SKM-1 treated with dmso at 0.1 percent for 144 hours (cell line): ENCODE results near the gene PAQR6.
A peak's percentile ranks its signal among the peaks of the same experiment; 100 is the strongest.

Source experiments
- DNase-seq: peaks from one replicate; lab custom pipeline; 2025; ENCODE audit not compliant: unreplicated experiment; lab: John Stamatoyannopoulos, UW

The PAQR6 gene

DNA sequence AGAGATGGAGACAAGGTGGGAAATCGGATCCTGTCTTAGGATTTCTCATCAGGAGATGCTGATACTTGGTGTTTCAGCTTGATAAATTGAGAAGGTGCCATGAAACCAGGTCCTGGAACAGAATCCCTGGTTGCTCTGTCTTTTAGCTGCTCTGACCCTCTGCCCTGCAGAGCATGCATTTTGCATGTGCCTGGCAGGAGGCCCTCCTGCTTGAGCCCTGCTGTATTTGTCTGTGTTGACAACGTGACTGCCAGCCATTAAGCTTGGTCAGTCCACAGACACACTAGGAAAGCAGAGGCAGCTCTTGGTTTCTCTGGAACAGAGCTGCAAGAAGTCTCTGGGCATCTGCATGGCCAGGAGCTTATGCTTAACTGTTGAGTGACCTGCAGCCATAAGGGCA is 51.4 kb downstream of the PAQR6 start:
- no peak for DNase-seq

DNA sequence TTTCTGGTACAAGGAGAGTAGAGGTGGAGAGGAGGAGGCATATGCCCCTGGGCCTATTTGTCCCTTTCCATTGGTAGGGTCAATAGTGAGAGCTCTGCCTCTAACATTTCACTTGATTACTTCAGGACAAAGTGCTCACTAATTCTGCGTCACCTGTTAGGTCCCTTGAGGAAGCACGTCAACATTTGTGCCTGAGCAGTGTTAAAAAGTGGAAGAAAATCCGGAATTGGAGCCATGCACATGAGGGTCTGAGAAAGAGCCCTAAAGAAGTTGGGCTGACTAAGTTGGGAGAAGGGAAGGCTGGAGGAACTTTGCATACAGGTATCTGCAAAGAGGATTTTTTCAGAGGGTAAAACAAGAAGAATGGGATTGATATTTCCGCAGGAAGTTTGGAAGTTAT is 52.0 kb downstream of the PAQR6 start:
- DNase-seq = no peak

DNA sequence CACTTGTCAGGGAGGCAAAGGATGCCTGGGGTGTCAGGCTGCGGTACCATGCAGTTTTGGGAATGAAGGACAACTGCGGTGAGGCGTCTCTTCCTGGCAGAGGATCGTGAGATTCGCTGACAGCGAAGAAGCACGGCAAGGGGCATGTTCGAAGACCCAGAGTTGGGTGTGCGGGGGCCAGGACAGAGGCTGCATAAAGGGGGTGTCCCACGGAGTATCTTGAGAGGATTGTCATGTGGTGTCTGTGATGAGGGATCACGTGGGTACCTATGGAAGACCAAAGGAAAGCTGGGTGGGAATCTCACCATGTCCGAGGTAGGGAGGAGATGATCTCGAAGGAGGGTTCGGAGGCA is 53.6 kb downstream of the PAQR6 start:
- no peak for DNase-seq

DNA sequence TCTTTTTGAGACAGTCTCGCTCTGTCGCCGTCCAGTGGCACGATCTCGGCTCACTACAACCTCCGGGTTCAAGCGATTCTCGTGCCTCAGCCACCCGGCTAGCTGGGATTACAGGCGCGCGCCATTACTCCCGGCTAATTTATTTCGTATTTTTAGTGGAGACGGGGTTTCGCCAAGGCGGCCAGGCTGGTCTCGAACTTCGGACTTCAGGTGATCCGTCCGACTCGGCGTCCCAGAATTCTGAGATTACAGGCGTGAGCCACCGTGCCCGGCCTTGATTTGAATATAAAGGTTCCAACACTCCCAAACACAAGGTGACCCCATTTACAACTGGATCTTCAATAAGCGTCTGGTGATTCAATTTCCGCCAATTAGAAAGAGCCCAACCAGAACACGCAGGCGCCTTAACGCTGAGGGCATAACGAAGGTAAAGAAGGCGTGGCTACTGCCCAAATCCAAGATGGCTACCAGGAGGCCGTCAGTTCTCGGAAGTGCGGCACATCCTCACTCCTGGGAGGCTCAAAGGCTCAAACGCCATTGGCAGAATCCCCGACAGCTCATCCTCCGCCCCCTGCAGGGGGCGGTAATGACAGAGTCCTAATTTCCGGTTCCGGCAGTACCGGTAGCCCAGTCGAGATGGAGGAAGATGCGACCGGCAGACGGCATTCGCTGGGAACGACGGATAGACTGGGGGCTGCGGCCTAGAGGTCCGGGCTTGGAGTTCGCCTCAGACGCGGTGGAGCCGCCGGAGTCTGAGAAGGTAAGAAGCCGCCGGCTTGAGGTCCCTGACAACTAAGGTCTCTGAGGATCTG is 54.2 kb downstream of the PAQR6 start, which contains the start of gene SLC25A44:
Gene SLC25A44 (plus strand): TSS at position 617 of the 812 bp plus-strand sequence. CDS start 5,744 bp downstream, outside the sequence.
- DNase-seq = peak; percentile 100
